Measurements from ENCODE around the gene PDXK. TPM values are rescaled to one million over a fixed set of nuclear protein-coding genes. Genes with fewer than 3 reads are reported as not detected.

PDXK gene
- total RNA-seq, 1 experiment from 2014 or later = 214 TPM

DNA sequence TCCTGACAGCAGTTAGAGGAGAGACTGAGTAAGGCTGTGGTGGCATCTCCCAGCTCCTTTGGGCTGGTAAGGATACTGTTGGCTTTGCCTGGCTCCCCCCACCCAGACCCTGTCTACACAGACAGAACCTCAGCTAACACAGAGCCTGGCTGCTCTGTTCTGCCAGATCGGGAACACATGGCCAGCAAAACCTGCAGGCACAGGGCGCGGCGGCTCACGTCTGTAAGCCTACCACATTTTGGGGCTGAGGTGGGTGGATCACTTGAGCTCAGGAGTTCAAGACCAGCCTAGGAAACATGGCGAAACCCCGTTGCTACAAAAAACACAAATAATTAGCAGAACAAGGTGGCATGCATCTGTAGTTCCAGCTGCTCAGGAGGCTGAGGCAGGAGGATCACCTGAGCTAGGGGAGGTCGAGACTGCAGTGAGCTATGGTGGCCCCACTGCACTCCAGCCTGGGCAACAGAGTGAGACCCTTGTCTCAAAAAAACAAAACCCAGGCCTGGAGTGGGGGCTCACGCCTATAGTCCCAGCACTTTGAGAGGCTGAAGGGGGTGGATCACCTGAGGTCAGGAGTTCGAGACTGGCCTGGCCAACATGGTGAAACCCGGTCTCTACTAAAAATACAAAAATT, 50.5 kb downstream of the PDXK start:
- Mint-ChIP-seq H3K4me3 (ENCODE audit: low read depth, unreplicated experiment) (no peak overlapping the region), H3K36me3 (ENCODE audit: insufficient read depth, unreplicated experiment) (peaks cover 64% of the 10 kb centered on the region), H3K27ac (ENCODE audit: unreplicated experiment) (peak overlapping the region; percentile 99), H3K27me3 (ENCODE audit: unreplicated experiment) (no peaks in the 10 kb centered on the region), H3K4me1 (ENCODE audit: low read depth, unreplicated experiment) (peaks cover 19% of the 10 kb centered on the region), H3K9me3 (ENCODE audit: low read depth, unreplicated experiment) (no peaks in the 10 kb centered on the region)
- CTCF ChIA-PET = no interaction called here
- TF ChIP-seq, protein P1, sequence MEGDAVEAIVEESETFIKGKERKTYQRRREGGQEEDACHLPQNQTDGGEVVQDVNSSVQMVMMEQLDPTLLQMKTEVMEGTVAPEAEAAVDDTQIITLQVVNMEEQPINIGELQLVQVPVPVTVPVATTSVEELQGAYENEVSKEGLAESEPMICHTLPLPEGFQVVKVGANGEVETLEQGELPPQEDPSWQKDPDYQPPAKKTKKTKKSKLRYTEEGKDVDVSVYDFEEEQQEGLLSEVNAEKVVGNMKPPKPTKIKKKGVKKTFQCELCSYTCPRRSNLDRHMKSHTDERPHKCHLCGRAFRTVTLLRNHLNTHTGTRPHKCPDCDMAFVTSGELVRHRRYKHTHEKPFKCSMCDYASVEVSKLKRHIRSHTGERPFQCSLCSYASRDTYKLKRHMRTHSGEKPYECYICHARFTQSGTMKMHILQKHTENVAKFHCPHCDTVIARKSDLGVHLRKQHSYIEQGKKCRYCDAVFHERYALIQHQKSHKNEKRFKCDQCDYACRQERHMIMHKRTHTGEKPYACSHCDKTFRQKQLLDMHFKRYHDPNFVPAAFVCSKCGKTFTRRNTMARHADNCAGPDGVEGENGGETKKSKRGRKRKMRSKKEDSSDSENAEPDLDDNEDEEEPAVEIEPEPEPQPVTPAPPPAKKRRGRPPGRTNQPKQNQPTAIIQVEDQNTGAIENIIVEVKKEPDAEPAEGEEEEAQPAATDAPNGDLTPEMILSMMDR (IDR thresholded peaks at IDR 0.05; ENCODE audit: unreplicated experiment) = no peak
- DNase-seq = no peak
- intact Hi-C loops (cut with micrococcal nuclease; ENCODE audit: unreplicated experiment) = no loop called here
- TSS peak; percentile 9 for BruUV-seq (replicated peaks)

- TF ChIP-seq, protein P1 (IDR thresholded peaks at IDR 0.05; ENCODE audit: unreplicated experiment) = no peak
- BruUV-seq (replicated peaks) = no TSS peak
- peaks cover 19% of the 10 kb centered on the region for H3K4me1 Mint-ChIP-seq (ENCODE audit: low read depth, unreplicated experiment)
- no peak overlapping the region for H3K27ac Mint-ChIP-seq (ENCODE audit: unreplicated experiment)
- H3K4me3 Mint-ChIP-seq (ENCODE audit: low read depth, unreplicated experiment) = no peak overlapping the region
- H3K9me3 Mint-ChIP-seq (ENCODE audit: low read depth, unreplicated experiment) = no peaks in the 10 kb centered on the region
- peaks cover 66% of the 10 kb centered on the region for H3K36me3 Mint-ChIP-seq (ENCODE audit: insufficient read depth, unreplicated experiment)
- no peak for DNase-seq
- intact Hi-C loops (cut with micrococcal nuclease; ENCODE audit: unreplicated experiment) = no loop called here
- CTCF ChIA-PET = no interaction called here
- no peaks in the 10 kb centered on the region for H3K27me3 Mint-ChIP-seq (ENCODE audit: unreplicated experiment)
Measured at GRCh38 chr21:43770066-43770655, 51.2 kb downstream of the PDXK start.

GRCh38 chr21:43771199-43771675, 52.3 kb downstream of the PDXK start:
- Mint-ChIP-seq H3K4me1 (ENCODE audit: low read depth, unreplicated experiment) (peaks cover 19% of the 10 kb centered on the region), H3K27me3 (ENCODE audit: unreplicated experiment) (no peaks in the 10 kb centered on the region)
- DNase-seq = no peak

DNA sequence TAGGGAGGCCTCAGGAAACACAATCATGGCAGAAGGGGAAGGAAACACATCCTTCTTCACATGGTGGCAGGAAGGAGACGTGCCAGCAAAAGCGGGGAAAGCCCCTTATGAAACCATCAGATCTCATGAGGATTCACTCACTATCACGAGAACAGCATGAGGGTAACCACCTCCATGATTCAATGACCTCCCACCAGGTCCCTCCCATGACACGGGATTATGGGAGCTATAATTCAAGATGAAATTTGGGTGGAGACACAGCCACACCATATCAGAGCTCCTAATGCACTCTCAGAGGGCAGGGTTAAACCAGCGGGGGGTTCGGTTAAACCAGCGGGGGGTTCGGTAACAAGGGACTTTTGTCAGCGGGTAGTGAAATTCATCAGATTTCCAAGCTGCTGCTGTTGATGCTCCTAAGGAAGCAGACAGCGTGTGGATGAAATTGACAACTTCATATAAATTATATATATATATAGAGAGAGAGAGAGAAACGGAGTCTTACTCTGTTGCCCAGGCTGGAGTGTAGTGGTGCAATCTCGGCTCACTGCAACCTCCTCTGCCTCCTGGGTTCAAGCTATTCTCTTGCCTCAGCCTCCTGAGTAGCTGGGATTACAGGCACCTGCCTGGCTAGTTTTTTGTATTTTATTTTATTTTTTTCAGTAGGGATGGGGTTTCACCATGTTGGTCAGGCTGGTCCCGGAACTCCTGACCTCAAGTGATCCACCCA, 52.9 kb downstream of the PDXK start:
- intact Hi-C loops (cut with micrococcal nuclease; ENCODE audit: unreplicated experiment) = no loop called here
- Mint-ChIP-seq H3K4me1 (ENCODE audit: low read depth, unreplicated experiment) (peaks cover 19% of the 10 kb centered on the region), H3K27ac (ENCODE audit: unreplicated experiment) (peak overlapping the region; percentile 50), H3K36me3 (ENCODE audit: insufficient read depth, unreplicated experiment) (peaks cover 78% of the 10 kb centered on the region), H3K9me3 (ENCODE audit: low read depth, unreplicated experiment) (no peaks in the 10 kb centered on the region), H3K4me3 (ENCODE audit: low read depth, unreplicated experiment) (no peak overlapping the region), H3K27me3 (ENCODE audit: unreplicated experiment) (no peaks in the 10 kb centered on the region)
- CTCF ChIA-PET = no interaction called here
- TF ChIP-seq, protein P1 (IDR thresholded peaks at IDR 0.05; ENCODE audit: unreplicated experiment) = no peak
- no peak for DNase-seq
- no TSS peak for BruUV-seq (replicated peaks)

More at GRCh38 chr21:43771199-43771675, 52.3 kb downstream of the PDXK start:
- Mint-ChIP-seq H3K9me3 (ENCODE audit: low read depth, unreplicated experiment) (no peaks in the 10 kb centered on the region), H3K36me3 (ENCODE audit: insufficient read depth, unreplicated experiment) (peaks cover 74% of the 10 kb centered on the region), H3K27ac (ENCODE audit: unreplicated experiment) (peak overlapping the region; percentile 50), H3K4me3 (ENCODE audit: low read depth, unreplicated experiment) (no peak overlapping the region)
- BruUV-seq (replicated peaks) = no TSS peak
- intact Hi-C loops (cut with micrococcal nuclease; ENCODE audit: unreplicated experiment) = no loop called here
- CTCF ChIA-PET = no interaction called here
- TF ChIP-seq, protein P1 (IDR thresholded peaks at IDR 0.05; ENCODE audit: unreplicated experiment) = no peak

Measured in Calu3 (cell line).